ENCODE measurements around the gene ARMC2. TPM values are rescaled to one million over a fixed set of nuclear protein-coding genes. Genes with fewer than 3 reads are reported as not detected.
"Not testable (repeated sequence)": the region's sequence is repeated elsewhere in the genome, so short reads cannot be mapped to it uniquely, and the experiment has no call there.

The ARMC2 gene
- total RNA-seq, 1 experiment from 2014 or later: 1.1 TPM

DNA sequence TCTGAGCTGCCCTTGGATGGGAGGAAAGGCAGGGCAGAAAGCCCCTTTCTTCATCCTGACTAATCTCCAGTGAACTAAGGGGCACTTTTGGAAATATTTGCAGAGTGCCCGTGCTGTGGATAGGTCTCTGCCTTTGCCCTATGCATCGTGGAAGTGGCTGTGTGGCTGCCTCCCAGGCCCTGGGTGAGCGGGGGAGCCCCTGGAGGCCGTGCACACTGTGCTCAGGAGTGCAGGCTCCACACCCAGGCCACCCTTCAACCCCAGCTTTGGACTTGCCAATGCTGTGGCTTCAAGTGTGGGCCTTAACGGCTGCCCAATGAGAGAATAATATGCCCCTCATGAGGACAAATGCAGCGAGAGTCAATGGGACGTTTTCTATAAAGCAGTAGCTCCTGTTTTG, 36.7 kb upstream of the ARMC2 start:
- Histone ChIP-seq H3K9ac (ENCODE audit: low read length) (no peak overlapping the region), H3K4me1 (ENCODE audit: insufficient read depth, low read length) (peaks cover 2% of the 10 kb centered on the region; the same call in 1 of the 2 replicates), H3K9me2 (replicated peaks; ENCODE audit: low read length) (no peaks in the 10 kb centered on the region), H3K9me3 (ENCODE audit: low read length) (no peaks in the 10 kb centered on the region), H3K79me2 (ENCODE audit: low read length) (no peaks in the 10 kb centered on the region), H2AFZ (ENCODE audit: low read length) (no peak overlapping the region), H4K20me1 (ENCODE audit: low read length) (no peaks in the 10 kb centered on the region), H3K27ac (ENCODE audit: low read length) (no peak overlapping the region), H3F3A (ENCODE audit: low read length, unreplicated experiment) (no peaks in the 10 kb centered on the region), H3K27me3 (ENCODE audit: low read length) (no peaks in the 10 kb centered on the region), H3K36me3 (ENCODE audit: low read depth, low read length) (no peaks in the 10 kb centered on the region), H3K4me2 (ENCODE audit: low read length) (no peak overlapping the region), H3K4me3 (ENCODE audit: low read length) (no peak overlapping the region)
- no TSS peak for BruUV-seq (replicated peaks)
- DNase-seq: no peak
- CTCF ChIA-PET: no interaction called here
- intact Hi-C loops (cut with micrococcal nuclease): no loop called here
- POLR2A ChIA-PET (ENCODE audit: unreplicated experiment): no interaction called here
- TF ChIP-seq, protein P1, sequence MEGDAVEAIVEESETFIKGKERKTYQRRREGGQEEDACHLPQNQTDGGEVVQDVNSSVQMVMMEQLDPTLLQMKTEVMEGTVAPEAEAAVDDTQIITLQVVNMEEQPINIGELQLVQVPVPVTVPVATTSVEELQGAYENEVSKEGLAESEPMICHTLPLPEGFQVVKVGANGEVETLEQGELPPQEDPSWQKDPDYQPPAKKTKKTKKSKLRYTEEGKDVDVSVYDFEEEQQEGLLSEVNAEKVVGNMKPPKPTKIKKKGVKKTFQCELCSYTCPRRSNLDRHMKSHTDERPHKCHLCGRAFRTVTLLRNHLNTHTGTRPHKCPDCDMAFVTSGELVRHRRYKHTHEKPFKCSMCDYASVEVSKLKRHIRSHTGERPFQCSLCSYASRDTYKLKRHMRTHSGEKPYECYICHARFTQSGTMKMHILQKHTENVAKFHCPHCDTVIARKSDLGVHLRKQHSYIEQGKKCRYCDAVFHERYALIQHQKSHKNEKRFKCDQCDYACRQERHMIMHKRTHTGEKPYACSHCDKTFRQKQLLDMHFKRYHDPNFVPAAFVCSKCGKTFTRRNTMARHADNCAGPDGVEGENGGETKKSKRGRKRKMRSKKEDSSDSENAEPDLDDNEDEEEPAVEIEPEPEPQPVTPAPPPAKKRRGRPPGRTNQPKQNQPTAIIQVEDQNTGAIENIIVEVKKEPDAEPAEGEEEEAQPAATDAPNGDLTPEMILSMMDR (conservative IDR thresholded peaks at IDR 0.05; ENCODE audit: low read depth, low read length): no peak
- TF ChIP-seq EZH2 (IDR thresholded peaks at IDR 0.05; ENCODE audit: low read length, unreplicated experiment) (no peak), EZH2phosphoT487 (IDR thresholded peaks at IDR 0.05; ENCODE audit: borderline replicate concordance, low read length) (no peak)
- ATAC-seq: no peak

DNA sequence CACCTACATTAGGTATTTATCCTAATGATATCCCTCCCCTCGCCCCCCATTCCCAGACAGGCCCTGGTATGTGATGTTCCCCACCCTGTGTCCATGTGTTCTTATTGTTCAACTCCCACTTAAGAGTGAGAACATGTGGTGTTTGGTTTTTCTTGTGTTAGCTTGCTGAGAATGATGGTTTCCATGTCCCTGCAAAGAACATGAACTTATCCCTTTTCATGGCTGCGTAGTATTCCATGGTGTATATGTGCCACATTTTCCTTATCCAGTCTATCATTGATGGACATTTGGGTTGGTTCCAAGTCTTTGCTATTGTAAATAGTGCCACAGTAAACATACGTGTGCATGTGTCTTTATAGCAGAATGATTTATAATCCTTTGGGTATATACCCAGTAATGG, 35.0 kb upstream of the ARMC2 start:
- CTCF ChIA-PET; BruUV-seq (replicated peaks): not testable (repeated sequence)

DNA sequence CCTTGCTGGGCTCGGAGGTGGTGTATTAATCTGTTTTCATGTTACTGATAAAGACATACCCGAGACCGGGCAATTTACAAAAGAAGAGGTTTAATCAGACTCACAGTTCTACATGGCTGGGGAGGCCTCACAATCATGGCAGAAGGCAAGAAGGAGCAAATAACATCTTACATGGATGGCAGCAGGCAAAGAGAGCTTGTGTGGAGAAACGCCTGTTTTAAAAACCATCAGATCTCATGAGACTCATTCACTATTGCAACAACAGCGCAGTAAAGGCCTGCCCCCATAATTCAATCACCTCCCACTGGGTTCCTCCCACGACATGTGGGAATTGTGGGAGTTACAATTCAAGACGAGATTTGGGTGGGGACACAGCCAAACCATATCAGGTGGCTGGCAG, 30.9 kb upstream of the ARMC2 start:
- ATAC-seq; H3K79me2 ChIP-seq (ENCODE audit: low read length); H3K27ac ChIP-seq (ENCODE audit: low read length); H3K9ac ChIP-seq (ENCODE audit: low read length); H4K20me1 ChIP-seq (ENCODE audit: low read length); BruUV-seq (replicated peaks); H3K4me3 ChIP-seq (ENCODE audit: low read length); H3K9me2 ChIP-seq (replicated peaks; ENCODE audit: low read length); CTCF ChIA-PET; H3K36me3 ChIP-seq (ENCODE audit: low read depth, low read length); H3K4me1 ChIP-seq (ENCODE audit: insufficient read depth, low read length); H3K9me3 ChIP-seq (ENCODE audit: low read length); POLR2A ChIA-PET (ENCODE audit: unreplicated experiment); H2AFZ ChIP-seq (ENCODE audit: low read length); intact Hi-C loops (cut with micrococcal nuclease); DNase-seq; H3K27me3 ChIP-seq (ENCODE audit: low read length); H3F3A ChIP-seq (ENCODE audit: low read length, unreplicated experiment); H3K4me2 ChIP-seq (ENCODE audit: low read length): not testable (repeated sequence)

More for the DNA sequence above, 35.0 kb upstream of the ARMC2 start:
- intact Hi-C loops (cut with micrococcal nuclease); H3K9me3 ChIP-seq (ENCODE audit: low read length); POLR2A ChIA-PET (ENCODE audit: unreplicated experiment); ATAC-seq; H3K36me3 ChIP-seq (ENCODE audit: low read depth, low read length); H3K9me2 ChIP-seq (replicated peaks; ENCODE audit: low read length); H3K4me3 ChIP-seq (ENCODE audit: low read length); H3K79me2 ChIP-seq (ENCODE audit: low read length); H3K9ac ChIP-seq (ENCODE audit: low read length); H3K27ac ChIP-seq (ENCODE audit: low read length); H4K20me1 ChIP-seq (ENCODE audit: low read length); H3K4me2 ChIP-seq (ENCODE audit: low read length); H3K4me1 ChIP-seq (ENCODE audit: insufficient read depth, low read length); H3F3A ChIP-seq (ENCODE audit: low read length, unreplicated experiment); H2AFZ ChIP-seq (ENCODE audit: low read length); H3K27me3 ChIP-seq (ENCODE audit: low read length); DNase-seq: not testable (repeated sequence)

DNA sequence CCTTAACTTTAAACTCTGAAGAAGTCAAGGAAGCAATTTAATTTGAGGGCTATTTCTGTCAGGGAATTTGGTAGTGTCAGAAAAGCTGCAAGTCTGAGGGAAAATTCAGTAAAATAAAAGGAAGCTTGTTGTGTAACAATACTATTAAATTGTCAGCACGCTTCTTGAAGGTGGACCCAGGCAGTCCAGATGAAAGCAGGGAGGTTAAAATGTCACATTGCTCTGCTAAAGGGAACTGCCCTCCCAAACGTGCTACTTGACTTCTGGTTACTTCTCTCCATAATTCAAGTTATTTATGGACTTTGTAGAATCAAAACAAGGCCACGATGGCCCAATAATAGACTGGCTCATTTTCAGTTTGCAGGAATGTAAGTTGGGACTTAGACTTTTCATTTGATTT, 28.2 kb upstream of the ARMC2 start:
- no TSS peak for BruUV-seq (replicated peaks)
- Histone ChIP-seq H3K36me3 (ENCODE audit: low read depth, low read length) (no peaks in the 10 kb centered on the region), H3K9me2 (replicated peaks; ENCODE audit: low read length) (no peaks in the 10 kb centered on the region), H3K79me2 (ENCODE audit: low read length) (no peaks in the 10 kb centered on the region), H3F3A (ENCODE audit: low read length, unreplicated experiment) (no peaks in the 10 kb centered on the region), H3K4me3 (ENCODE audit: low read length) (no peak overlapping the region), H3K9ac (ENCODE audit: low read length) (no peak overlapping the region), H3K4me2 (ENCODE audit: low read length) (no peak overlapping the region), H3K9me3 (ENCODE audit: low read length) (no peaks in the 10 kb centered on the region), H3K27me3 (ENCODE audit: low read length) (no peaks in the 10 kb centered on the region), H2AFZ (ENCODE audit: low read length) (no peak overlapping the region), H4K20me1 (ENCODE audit: low read length) (no peaks in the 10 kb centered on the region), H3K4me1 (ENCODE audit: insufficient read depth, low read length) (no peaks in the 10 kb centered on the region), H3K27ac (ENCODE audit: low read length) (no peak overlapping the region)
- intact Hi-C loops (cut with micrococcal nuclease): no loop called here
- no peak for TF ChIP-seq EZH2 (IDR thresholded peaks at IDR 0.05; ENCODE audit: low read length, unreplicated experiment)
- TF ChIP-seq, protein P1 (conservative IDR thresholded peaks at IDR 0.05; ENCODE audit: low read depth, low read length): no peak
- TF ChIP-seq EZH2phosphoT487 (IDR thresholded peaks at IDR 0.05; ENCODE audit: borderline replicate concordance, low read length): no peak
- ATAC-seq (no peak), DNase-seq (no peak)
- ChIA-PET CTCF (no interaction called here), POLR2A (ENCODE audit: unreplicated experiment) (no interaction called here)
